Ramos (cell line): ENCODE results near the gene ADAMTS9.

ENCODE experiments used
- in situ Hi-C: fragments of 300-500 bp; cut with MboI; formaldehyde crosslinking; loops from one replicate; pipeline ENCODE4 v1.14.3; 2022; ENCODE audit warnings: low sequenced_read_pairs; ENCODE audit not compliant: unreplicated experiment

The ADAMTS9 gene

DNA sequence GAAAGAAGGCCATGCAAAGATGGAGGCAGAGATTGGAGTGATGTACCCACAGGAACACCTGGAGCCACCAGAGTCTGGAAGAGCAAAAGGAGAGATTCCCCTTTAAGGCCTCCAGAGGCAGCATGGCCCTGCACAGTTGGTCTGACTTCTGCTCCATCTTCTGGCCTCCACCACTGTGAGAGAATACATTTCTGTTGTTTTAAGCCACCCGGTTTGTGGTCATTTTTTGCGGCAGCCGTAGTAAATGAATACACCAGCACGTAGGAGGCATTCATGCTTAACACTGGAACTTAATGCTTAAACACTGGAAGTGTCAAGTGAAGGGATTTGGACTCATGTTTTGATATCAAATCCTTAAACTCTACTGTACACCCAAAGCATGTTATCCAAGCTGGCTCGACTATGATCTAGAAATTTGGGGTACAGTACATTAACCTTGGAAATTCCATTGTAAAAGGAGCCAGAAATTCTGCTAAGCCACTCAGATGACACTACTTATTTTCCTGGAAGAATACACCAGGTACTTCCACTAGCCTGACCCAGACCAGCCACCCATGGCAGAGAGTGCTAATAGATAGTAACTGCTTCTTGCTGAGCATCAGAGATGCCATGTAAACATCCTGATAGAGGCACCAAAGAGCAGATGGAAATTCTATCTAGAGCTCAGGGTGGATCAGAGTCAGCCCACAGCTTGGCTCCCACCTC lies 190.9 kb downstream of the ADAMTS9 start:
- in situ Hi-C loops = no loop called here

DNA sequence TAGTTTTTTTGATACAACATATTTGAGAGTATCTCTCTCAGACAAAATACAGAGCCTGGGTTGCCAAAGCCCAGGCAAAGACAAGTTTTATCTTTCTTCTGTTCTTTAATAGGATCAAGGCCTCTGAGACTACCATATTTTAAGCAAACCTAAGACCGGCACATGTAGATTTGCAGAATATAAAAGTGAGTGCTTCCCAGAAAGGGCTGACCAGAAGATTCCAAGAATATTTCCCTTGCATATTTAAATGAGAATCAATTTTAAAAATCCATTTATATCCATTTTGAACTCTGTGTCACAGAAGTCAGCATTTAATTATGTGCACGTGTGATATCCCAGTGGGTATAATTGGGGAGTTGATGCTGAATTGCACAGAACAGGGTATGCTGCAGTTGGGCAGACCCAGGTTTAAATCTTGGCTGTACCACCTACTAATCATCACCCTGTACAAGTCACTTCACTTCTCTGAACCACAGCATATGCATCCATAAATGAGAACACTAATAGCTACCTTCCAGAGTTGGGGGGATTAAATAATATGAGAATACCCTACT lies 191.9 kb downstream of the ADAMTS9 start:
- in situ Hi-C loops = no loop called here

DNA sequence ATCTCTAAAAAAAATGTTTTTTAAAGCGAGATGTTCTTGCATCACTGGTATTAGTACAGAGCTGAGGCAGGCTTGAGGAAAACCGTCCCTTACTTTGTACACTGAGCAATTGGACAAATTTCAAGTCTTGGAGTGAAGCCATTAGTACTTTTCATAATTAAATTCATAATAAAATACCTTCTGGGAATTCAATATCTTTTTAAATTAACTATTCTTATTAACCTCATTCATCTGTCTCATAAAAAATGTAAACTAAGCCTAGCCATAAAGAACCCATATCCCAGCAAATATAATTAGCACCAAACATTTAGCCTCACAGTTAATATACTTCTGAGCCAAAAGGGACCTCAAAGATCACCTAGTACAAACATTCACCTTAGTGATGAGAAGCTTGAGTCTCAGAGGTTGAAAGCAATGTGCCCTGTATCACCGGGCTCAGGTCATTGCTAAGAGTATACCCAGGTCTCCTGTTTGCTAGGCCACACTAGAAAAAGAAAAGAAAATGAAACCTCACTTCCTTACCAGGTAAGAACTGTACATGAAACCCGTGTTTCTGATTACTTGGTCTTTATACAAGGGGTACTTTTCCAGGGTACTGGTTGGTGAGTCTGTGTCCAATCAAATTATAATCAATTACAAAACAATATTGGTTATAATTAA lies 192.5 kb downstream of the ADAMTS9 start:
- in situ Hi-C loops = no loop called here

DNA sequence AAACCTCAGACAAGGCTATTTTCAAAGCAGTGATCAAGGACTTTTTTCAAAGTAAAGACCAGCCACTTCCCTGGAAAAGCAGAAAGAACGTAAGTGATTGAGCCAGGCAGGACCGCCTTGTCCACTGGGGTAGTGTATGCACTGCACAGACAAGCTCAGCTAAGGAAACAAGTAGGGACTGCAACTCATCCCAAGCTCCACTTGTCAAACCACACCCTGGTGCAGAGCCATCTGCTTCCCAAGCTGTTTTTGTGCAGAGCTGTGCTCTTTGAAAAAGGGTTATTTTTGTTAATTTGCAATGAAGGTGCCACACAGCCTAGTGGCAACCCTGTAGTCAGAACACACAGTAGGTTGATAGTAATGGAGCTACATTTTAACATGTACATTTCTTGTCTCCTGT lies 193.3 kb downstream of the ADAMTS9 start:
- in situ Hi-C loops = no loop called here

DNA sequence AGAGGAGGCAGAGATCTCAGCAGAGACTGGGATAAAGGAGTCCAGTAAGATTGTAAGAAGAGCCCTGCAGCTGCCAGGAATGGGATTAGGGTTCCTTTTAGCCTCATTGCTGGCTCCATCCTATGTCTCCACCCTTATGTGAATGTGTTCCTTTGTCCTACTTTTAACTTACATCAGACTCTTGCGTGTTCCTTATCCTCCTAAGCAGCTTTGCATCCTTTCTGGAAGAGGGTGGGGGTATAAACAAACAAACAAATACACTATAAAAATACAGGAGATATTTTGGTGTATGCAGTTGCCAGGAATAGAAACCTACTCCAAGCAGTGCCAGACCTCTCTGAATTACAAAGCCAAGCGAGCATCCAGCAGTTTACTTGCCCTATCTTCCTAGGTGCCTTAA lies 194.7 kb downstream of the ADAMTS9 start:
- in situ Hi-C loops = no loop called here

DNA sequence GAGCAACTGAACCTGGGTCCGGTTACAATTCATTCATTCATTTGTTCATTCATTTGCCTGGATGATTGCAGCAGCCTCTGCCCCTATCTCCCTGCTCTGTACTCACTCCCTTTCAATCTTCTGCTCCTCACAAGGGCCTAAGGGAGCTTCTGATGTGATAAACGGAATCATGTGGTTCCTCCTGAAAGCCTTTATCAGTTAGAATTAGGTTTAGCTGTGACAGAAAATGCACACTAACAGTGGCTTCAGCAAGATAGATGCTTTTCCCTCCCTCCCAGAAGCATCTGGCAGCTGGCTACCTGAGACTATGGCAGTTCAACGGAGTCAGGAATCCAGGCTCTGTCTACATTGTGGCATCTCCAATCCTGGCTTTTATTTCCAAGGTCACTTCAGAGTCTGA lies 196.0 kb downstream of the ADAMTS9 start:
- in situ Hi-C loops = no loop called here

DNA sequence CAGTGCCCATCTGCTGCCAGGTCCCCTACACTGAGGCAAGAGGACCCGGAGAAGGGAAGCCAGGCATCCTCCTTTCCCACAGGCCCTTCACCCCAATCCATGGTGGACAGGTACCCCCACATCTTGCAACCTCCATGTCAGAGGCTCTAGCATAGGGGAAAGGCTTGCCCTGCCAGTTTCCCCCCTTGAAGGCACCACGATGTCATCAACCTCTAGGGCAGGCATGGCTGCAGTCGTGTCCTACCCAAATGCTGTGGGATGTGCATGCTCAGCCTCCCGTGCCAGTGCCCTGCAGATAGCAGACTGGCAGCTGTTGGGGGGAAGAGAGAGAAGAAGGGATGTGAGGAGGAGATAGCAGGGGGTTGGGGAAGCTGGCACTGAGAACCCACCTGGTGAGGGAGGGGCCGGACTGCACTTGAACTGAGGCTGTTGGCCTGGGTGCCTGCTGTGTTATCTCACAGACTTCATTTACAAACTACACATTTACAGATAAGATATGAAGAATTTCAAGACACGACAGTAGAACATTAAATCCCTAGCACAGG lies 197.5 kb downstream of the ADAMTS9 start:
- in situ Hi-C loops = no loop called here

DNA sequence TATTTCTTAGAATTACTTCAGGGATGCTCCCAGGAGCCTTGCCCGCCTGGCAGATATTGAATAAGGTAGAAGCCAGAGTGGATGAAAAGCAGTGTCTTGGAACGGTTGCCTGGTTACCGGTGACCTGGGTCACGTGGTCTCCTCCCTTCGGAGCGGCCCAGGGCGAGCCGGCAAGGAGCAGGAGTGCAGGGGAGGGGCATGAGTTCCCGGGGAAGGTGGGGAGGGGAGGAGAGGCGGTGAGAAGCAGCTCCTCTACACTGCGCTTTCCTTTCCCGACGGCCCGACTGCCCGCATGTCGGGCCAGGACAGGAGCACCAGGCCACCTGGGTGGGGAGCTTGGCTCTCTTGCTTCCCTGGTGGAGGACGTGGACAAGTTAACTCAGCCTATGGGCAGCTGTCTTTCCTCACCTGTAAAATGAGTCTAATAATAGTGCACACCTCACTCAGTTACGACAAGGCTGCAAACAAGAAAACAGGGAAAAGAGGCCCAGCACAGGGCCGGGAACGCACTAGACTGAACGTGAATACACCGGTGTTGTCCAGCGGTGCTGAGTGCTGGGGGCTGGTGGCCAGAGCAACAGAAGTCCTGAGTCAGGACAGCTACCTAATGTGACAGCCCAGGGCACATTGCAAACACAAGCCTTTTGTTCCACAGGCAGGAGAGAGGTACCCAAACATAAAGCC lies 198.3 kb downstream of the ADAMTS9 start:
- in situ Hi-C loops = no loop called here

DNA sequence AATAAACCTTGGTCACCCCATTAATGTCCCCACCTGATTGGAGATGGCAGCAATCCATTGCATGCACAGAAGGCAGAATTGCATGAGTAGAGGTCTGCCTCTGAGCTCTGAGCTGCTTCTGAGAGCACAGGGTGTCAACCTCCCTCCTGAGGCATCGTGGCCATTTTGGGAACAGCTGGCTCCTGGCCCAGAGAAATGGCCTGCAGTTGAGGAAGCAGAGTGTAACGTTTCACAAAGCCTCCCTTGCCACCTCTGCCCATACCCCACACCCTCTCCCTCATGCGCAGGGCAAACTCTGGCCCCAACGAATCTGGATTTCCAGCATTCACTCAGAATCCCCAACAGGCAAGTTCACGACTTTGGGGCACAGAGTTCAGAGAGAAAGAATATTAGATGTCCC lies 198.9 kb downstream of the ADAMTS9 start:
- in situ Hi-C loops = no loop called here

DNA sequence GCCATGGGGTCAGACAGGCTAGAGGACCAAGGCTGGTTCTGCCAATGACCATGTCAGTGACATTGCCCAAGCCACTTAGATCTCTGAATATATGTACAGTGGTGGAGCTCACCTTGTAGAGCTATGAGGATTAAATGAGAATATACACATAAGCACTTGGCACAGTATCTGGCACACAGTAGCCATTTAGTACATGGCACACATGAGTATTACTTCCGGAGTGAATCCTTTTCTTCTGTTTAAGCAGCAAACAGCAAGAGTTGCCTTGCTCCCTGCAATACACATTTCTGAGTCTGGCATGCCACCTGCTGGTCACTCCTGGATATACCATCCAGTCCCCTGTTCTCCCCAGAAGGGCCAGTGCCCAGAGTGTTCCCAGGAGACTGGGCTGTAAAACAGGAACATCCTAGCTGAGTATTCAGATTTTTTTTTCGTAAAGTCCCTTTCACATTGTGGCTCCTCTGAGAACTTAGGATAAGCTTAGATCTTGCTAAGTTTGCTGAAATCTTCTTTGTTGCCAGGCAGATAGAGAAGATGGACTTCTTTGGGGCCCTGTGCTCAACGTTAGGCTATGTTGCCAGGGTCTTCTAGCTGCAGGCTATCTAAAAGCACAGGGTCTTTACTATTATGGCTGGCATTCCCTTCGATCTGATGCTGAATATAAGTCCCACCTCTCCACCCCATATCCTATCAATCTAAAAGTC lies 203.4 kb downstream of the ADAMTS9 start:
- in situ Hi-C loops = no loop called here

DNA sequence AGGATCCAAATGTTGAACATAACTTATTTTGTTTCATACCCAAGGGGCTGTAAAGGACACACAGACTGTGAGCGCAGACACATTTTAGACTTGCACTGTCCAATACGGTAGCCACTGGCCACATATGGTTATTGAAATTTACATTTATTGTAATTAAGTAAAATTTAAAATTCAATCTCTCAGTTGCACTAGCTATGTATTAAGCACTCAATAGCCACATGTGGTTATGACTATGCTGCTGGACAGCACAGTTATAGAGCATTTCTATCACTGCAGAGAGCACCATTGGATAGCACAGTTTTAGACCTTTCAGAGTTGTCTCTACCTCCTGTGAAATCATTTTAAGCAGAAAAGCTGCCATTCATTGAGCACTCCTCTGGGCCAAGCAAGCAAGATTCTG lies 204.3 kb downstream of the ADAMTS9 start:
- in situ Hi-C loops = no loop called here

DNA sequence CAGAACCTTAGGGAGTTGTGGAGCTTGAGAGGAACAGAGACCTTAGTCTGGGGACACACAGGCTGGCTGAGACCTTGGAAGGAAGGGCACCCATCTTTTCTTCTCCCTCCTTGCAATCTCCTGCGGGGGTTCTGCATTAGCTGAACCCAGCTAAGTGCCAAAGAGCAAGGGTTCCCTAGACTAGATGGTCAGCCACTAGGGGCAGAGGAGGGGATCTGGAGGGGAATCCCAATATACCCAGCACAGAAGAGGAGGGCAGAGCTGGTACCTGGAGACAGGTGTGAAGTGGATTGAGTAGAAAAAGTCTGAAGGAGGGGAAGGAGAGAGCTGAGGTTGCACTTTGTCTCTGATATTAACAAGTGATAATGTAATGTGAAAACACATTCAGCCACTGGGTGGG lies 212.8 kb downstream of the ADAMTS9 start:
- in situ Hi-C loops = no loop called here

DNA sequence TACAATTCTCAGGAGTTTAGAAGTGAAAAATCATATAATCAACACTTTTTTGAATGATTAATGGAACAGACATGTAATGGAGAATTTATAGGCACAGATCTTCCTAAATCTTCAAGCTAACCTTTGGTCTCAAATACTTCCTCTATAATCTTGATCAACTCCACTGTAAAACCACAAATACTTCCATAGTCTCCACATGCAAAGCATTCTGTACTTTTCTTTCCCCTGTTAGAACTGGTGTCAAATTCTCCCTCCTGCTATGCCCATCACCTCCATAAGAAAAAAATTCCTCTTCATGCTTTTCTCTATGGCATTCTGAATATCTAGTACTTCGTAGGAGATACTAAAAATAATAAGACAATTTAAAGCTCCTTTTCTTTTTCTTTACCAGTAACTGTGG lies 214.3 kb downstream of the ADAMTS9 start:
- in situ Hi-C loops = no loop called here

DNA sequence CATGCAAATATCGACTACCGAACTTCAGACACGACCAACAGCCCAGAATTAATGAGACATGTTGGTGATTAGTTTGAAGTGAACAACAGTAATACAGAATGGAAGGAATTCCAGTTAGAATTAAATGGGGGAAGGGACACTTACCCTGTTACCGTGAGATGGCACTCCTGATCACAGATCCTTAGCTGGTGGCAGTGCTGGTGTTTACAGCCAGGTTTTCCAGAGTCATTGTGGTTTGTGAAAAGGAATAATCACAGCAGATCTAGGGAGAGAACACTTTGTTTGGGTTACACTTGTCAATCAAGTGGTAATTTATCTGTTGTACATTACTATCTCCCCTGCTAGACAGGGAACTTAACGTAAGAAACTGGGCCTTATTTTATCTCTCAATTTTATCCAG lies 217.4 kb downstream of the ADAMTS9 start:
- in situ Hi-C loops = no loop called here

DNA sequence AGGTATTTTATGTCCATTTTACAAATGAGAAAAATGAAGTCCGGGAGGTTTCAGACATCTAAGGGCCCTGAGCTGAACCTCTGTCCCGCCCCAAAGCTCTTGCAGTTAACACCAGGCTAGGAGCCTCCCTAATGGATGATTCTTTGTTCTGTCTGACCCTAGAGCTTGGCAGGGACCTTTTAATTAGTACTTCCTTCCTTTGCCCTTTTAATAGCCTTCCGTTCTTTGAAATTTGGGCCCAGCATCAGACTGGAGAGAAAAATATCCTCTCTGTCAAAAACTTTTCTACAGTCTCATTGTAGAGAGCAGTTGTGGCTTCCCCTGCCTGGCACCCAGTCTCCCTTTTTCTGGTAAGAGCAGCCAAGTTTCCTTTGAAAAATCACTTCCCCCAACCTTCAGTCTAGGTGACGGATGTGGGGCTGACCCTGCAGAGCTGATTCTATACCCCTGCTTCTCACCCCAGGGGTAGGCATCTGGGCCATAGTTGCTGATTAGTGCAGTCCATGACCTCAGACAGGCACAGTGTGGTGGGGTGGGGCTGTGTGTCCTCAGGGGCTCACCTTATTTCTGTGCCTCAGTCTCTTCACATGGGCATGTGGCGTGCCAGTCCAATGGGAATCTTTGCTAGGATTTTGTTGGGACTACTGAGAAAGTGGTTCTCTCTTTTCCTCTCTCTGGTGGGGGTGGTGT lies 220.4 kb downstream of the ADAMTS9 start:
- in situ Hi-C loops = loop anchor here (10.0 kb wide), 1 partner anchor 443 kb away; the partner anchor contains the start of gene PSMD6
